Kasumi-1 (cell line): Measurements from ENCODE around the gene RREB1.

ENCODE experiments used
- DNase-seq, 2 experiments: peaks; one replicate each; lab custom pipeline; 2025; lab: John Stamatoyannopoulos, UW

RREB1 gene

GRCh38 chr6:7165002-7165889 lies 57.5 kb downstream of the RREB1 start:
- no peak for DNase-seq

DNA sequence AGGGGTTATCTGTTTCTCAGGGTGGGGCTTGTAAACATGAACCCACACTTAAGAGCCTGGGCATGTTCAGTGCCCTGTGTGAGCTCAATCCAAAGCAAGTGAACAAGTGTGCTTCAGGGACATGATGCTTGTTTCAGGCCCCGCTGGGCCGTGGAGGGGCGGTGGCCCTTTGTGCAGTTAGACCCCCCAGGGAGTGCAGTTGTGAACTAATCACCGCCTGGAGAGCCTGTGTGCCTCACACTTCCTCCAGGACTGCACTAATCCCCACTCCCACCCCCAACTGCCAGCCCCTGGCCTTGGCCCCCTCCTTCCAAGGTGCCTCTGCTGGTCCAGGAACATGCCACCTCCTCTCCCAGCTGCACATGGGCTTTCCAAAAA lies 58.1 kb downstream of the RREB1 start:
- DNase-seq: no peak

DNA sequence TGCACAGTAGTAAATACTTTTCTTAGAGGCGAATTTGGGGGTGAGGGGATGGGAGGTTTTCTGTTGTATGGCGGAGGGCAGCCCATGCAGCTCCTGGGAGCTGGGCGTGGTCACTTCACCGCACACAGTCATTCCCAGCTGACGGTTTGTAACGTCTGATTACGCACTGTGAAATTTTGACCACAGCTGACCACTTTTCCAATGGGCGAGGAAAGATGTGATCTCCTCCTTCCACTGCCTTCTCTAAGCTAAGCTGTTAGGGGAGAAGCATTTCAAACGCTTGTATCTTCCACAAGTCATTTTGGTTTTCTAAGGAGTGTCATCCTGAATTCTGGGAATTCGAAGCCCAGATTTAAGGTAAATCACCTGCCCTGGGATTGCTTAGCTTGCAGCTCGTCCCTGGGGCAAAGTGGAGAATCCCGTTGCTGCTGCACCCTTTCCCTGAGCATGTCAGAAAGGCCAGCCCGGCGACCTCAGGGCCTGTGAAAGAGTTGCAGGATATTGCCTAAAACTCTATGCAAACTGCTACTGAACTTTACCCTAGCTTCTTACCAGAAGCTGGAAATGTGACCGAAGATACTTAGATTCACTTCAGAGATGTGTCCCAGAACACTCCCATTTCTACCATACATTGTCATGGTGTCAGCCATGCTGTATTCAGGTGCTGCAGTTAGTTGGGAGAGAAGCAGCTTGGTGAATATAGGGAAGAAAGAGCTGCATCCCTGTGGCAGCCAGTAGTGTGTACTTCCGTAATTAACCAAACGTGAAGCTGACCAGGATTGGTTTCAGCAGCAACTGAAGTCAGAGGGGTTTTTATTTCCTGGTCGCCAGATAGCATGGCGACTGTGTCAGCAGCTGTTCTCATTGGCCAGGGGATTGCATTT lies 58.9 kb downstream of the RREB1 start:
- peak; percentile 30 to 53 for DNase-seq

DNA sequence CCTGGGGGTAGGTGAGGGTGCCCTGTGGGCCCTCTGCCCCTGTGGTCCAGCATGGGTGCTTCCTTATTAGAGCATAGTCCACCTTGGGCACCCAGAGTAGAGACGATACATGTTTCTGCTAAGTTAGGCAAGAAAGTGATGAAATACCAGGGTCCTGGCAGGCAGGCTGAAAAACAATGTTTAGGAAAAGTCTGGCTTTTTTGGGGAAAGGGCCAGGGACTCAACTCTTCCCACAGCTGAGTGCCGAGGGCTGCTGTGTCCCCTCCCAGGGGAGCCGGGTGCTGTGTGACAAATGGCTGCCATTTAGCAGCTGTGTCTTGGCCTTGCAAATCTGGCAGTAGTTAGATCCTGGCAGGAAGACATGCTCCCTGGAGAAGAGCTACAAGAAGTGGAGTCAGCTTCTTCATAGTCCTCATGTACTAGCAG lies 61.5 kb downstream of the RREB1 start:
- DNase-seq: no peak

DNA sequence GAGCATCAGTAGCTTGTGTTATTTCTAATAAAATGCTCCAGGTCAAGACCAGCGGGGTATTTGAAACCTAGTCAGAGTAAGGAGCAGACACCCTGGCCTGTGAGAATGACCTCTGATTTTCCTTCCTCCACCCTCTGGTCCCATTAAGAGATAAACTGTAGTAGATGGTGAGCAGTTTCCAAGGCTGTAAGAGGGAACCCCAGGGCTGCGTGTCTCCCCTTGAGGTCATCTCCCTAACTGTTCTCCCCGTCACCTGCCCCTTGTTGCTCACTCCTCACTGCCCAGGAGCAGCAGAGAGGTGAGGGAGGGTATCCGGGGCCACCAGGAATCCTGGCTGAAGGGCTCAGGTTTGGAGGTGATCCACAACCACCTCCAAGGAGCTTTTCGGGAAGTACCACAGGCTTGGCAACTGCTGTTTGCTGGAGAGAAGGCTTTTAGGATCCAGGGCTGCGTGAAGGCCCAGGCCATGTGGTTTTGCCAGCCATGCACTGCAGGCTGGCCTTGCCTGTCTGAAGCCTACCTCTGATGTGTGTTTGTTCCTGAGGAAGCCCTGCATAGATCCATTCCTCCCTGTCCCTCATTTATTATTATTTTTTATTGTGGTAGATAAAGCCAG lies 62.5 kb downstream of the RREB1 start:
- no peak for DNase-seq

GRCh38 chr6:7171119-7171518 lies 63.4 kb downstream of the RREB1 start:
- no peak for DNase-seq

DNA sequence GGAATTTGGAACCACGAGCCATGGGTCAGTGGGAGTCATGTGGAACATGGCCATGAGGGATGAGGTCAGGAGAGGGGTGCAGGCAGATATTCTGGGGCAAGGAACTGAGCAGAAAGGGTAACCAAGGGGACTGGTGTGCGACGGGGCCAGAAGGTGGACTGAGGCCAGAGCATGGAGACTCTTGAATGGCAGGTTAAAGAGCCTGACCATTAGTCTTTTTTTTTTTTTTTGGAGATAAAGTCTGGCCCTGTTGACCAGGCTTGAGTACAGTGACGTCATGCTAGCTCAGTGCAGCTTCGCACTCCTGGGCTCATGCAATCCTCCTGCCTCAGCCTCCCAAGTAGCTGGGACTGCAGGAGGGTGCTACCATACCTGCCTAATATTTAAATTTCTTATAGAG lies 64.0 kb downstream of the RREB1 start:
- no peak for DNase-seq

- no peak for DNase-seq
These were observed 64.9 kb downstream of the RREB1 start for GRCh38 chr6:7172649-7173048.

DNA sequence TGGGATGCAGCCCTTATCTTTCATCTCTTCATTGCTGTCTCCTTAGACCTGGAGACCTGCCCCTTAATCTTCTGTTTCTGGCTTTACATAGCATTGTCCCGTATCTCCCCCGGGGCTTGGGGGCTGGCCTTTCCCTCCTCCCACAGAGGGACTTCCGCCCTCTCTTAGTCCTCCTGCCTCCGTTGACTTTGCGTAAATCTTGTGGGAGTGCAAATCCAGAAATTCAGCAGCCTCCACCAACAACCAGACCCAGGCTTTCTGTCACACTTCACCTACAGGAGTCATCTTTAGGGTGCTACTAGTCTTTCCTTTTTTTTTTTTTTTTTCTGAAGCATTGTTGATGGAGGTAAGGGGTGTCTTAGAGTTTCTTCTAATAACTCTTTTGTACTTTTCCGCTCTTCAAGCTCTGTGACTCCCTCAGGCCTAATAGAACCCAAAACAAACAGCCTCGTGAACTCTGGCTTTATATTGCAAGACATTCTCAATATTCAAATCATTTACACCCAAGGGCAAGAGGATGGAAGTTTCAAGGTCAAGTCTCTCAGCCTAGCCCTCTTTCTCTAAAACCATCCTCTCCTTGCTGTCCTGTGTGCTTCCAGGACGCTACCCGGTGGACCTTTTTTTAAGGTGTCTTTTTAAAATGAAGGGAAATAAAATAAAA lies 66.2 kb downstream of the RREB1 start:
- no peak for DNase-seq

DNA sequence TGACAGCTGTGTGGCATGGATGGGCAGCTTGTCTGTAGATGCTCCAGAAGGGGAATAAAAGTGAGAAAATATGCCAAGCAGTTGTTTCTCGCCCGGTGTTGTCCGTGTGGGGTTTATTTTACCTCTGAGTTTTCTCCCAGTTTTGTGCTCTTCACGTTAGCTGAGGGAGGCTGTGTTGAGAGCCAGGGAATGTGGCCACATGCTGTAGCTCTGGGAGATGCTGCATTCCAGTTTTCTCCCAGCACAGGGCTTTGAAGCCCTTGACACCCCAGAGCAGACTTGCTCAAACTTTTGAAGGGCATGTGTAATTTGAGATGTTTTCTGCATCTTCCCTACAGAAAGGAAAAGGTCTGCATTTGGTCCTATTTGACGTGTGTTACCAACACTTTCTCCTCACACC lies 67.7 kb downstream of the RREB1 start:
- no peak for DNase-seq

DNA sequence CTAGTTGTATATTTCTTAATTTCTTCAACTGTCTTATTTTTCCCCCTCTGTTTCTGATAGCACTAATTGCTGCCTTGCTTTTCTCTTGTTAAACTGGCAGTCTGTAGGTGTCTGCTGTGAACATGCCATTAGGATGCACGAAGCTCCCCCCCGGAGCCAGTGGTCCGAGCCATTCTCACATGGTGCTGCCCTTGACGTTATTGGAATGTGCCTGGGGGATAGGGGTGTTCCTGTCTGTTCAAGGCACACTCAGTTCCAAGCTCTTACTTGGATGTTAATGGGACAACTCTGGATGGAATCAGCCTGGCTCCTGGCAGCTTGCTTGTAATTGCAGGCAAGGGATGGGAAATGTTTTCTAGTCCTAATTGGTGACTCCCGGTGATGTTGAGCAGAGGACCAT lies 68.4 kb downstream of the RREB1 start:
- DNase-seq: no peak

DNA sequence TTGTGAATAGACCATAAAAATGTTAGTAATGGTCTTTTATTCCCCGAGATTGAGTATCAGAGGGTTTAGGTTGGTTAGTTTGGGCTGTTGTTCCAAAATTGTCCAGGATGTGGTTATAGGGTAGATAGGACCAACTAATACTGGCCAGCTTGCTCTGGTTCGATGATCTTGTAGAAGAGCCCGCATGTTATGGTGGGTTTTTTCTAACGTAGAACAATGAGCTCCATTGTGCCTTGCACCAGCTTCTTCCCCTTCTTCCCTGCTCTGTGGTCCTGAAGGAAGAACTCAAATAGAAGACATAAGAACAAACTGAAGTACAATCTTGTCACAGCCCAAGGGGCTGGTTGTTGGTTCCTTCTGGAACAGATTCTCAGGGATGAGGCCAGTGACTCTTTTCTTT lies 70.5 kb downstream of the RREB1 start:
- DNase-seq: no peak

DNA sequence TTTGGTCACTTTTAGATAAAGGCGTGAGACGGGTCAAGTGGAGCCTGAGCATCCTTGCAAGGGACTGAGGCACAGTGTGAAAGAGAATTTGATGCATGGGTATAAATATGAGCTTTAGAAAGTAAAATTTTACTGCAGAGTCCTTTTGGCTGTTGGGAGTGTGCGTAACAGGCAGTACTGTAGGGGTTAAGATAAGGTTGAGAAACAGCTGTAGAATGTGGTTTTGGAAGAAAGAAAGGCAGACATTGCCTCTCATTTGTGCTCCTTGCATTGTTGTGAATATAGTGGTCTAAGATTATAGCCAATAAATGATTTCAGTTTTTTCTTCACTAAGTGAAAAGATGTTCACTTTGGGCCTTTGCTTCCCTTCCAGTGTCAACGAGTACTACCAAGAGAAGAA lies 73.0 kb downstream of the RREB1 start:
- no peak for DNase-seq

GRCh38 chr6:7183707-7184106 lies 75.9 kb downstream of the RREB1 start:
- no peak for DNase-seq

GRCh38 chr6:7184502-7184901 lies 76.7 kb downstream of the RREB1 start:
- DNase-seq: no peak

- no peak for DNase-seq
These were observed 77.8 kb downstream of the RREB1 start for GRCh38 chr6:7185561-7185960.

- no peak for DNase-seq
These were observed 80.7 kb downstream of the RREB1 start for GRCh38 chr6:7188492-7188891.

- DNase-seq: no peak
These were observed 81.5 kb downstream of the RREB1 start for GRCh38 chr6:7189101-7189758.

DNA sequence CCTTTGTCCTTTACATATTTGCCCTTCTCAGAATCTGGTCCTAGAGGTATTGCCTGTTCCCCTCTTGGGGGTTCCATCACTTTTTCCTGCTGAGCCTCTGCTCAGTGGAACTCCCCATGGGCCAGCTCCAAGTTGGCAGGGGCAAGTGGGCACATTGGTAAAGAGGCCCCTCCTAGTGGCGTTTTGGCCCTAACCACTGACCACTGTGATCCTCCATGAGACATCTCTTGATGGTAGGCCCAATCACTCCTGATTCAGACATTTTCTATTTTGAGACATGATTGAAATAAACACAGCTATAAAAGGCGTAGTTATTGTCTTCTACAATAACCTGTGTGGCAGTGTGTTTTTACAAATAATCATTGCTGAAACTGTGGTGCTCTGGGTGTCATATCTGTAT lies 83.0 kb downstream of the RREB1 start:
- DNase-seq: no peak

- DNase-seq: no peak
These were observed 85.4 kb downstream of the RREB1 start for GRCh38 chr6:7193122-7193521.

DNA sequence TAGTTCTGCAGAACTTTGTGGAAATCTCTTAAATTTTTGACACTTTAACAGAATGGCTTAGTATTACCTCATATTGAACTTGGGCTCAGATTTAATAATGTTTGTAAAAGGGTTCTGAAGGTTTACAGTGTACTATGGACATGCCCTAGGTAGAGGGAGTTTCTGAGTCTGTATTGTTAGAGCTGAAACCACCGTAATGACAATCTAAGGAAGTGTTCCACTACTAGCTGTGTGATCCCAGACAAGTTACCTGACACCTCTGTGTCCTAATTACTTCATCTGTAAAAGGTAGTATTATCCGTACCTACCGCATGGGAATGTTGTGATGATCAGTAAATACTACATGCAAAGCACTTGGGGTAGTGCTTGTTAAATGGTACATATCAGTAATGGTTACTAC lies 86.9 kb downstream of the RREB1 start:
- no peak for DNase-seq
